Keratinocyte (primary cell): Measurements from ENCODE around the gene ZNF235. TPM values are rescaled to one million over a fixed set of nuclear protein-coding genes. Genes with fewer than 3 reads are reported as not detected.

ENCODE experiments used
- DNase-seq: peaks from one replicate; pipeline ENCODE4 v3.0.0-alpha.2; 2011; ENCODE audit warnings: low read depth, missing footprints, low spot score
- FAIRE-seq: peaks from 2 replicates; lab custom pipeline; 2011; peaks lifted over from hg19 to GRCh38; lab: Jason Lieb, UNC
- H2AFZ ChIP-seq: 2 replicates; pipeline ENCODE4 v1.6.0; 2012; ENCODE audit warnings: low read length, control low read depth, inconsistent platforms; ENCODE audit not compliant: control insufficient read depth
- H3K27ac ChIP-seq: 2 replicates; pipeline ENCODE4 v1.5.1; 2011; ENCODE audit warnings: low read length; ENCODE audit not compliant: control insufficient read depth, insufficient read depth
- H3K27me3 ChIP-seq: 3 replicates; pipeline ENCODE4 v1.6.0; 2011; ENCODE audit warnings: low read length; ENCODE audit not compliant: control insufficient read depth, insufficient read depth; ENCODE audit errors: extremely low read depth
- H3K36me3 ChIP-seq, 2 experiments: 2 replicates in 1 of 2; 3 replicates in 1 of 2; pipeline ENCODE4 v1.5.1; 2011; ENCODE audit warnings: low read length in 2 of 2, mild to moderate bottlenecking in 1 of 2; ENCODE audit not compliant: control insufficient read depth in 2 of 2, insufficient read depth in 2 of 2; ENCODE audit errors: extremely low read depth in 1 of 2
- H3K4me1 ChIP-seq: 3 replicates; pipeline ENCODE4 v1.5.1; 2011; ENCODE audit warnings: low read length; ENCODE audit not compliant: control insufficient read depth, insufficient read depth; ENCODE audit errors: extremely low read depth
- H3K4me2 ChIP-seq: 3 replicates; pipeline ENCODE4 v1.6.0; 2011; ENCODE audit warnings: low read depth, low read length; ENCODE audit not compliant: control insufficient read depth, insufficient read depth; ENCODE audit errors: extremely low read depth
- H3K4me3 ChIP-seq, 3 experiments: fragments of 200-600 bp in 1 of 3; sonication (generic) in 1 of 3; 2 replicates in 2 of 3; 3 replicates in 1 of 3; pipeline ENCODE4 v1.5.1; 2011 to 2016; ENCODE audit warnings: low read length in 3 of 3, mild to moderate bottlenecking in 3 of 3, control low read depth in 2 of 3, inconsistent platforms in 1 of 3, low read depth in 1 of 3, mixed read lengths in 1 of 3, mixed run types in 1 of 3, moderate library complexity in 1 of 3; ENCODE audit not compliant: control insufficient read depth in 2 of 3, insufficient read depth in 2 of 3; ENCODE audit errors: extremely low read depth in 1 of 3
- H3K79me2 ChIP-seq: 2 replicates; pipeline ENCODE4 v1.6.0; 2012; ENCODE audit warnings: low read length; ENCODE audit not compliant: control insufficient read depth, insufficient read depth
- H3K9ac ChIP-seq: 3 replicates; pipeline ENCODE4 v1.6.0; 2011; ENCODE audit warnings: low read length; ENCODE audit not compliant: control insufficient read depth, insufficient read depth; ENCODE audit errors: extremely low read depth
- H3K9me1 ChIP-seq: 3 replicates; pipeline ENCODE4 v1.6.0; 2011; ENCODE audit warnings: low read length; ENCODE audit not compliant: control insufficient read depth, insufficient read depth; ENCODE audit errors: extremely low read depth
- H3K9me3 ChIP-seq: 2 replicates; pipeline ENCODE4 v1.5.1; 2012; ENCODE audit warnings: low read depth, low read length; ENCODE audit not compliant: control insufficient read depth
- H4K20me1 ChIP-seq: 3 replicates; pipeline ENCODE4 v1.6.0; 2011; ENCODE audit warnings: low read length; ENCODE audit not compliant: control insufficient read depth, insufficient read depth; ENCODE audit errors: extremely low read depth
- EZH2 ChIP-seq: IDR thresholded peaks from one replicate; pipeline ENCODE4 v1.6.1; 2012; ENCODE audit warnings: inconsistent platforms, mild to moderate bottlenecking, low read length, moderate library complexity
- dilution Hi-C: fragments of 300-500 bp; cut with MboI; formaldehyde crosslinking; loops from one replicate; pipeline ENCODE4 v1.7.0; 2020; ENCODE audit warnings: low sequenced_read_pairs; ENCODE audit not compliant: extremely low pct_ligation_motif_present
- polyA plus RNA-seq, 5 experiments: library from polyadenylated mRNA; depleted of rRNA in 3 of 5; stranded (reverse) in 3 of 5; stranded (forward) in 1 of 5; unstranded in 1 of 5; fragments of >200 nt; gene quantifications; 1 replicate in 1 of 5; 2 replicates in 3 of 5; 3 replicates in 1 of 5; pipeline versions ENCODE4 v1.2.1 to v1.2.3, GENCODE V29; 2011 to 2012; ENCODE audit warnings: missing spikeins in 2 of 5, low read depth in 1 of 5, low replicate concordance in 1 of 5
- TF ChIP-seq, protein P1 (sequence below), 3 experiments: IDR thresholded peaks in 1 of 3; conservative IDR thresholded peaks in 1 of 3; optimal IDR thresholded peaks in 1 of 3; 2 replicates in 2 of 3; 3 replicates in 1 of 3; pipeline versions ENCODE3 to v1.5.1; 2011; ENCODE audit warnings: low read length in 3 of 3, mild to moderate bottlenecking in 3 of 3, moderate library complexity in 2 of 3, control low read depth in 1 of 3, inconsistent platforms in 1 of 3; ENCODE audit not compliant: insufficient read depth in 2 of 3; ENCODE audit errors: extremely low read depth in 1 of 3

Gene ZNF235
- polyA plus RNA-seq, 1 donor (not counting 4 experiments of a cell fraction or from before 2014, with no cell fraction given): 6.1 TPM

DNA sequence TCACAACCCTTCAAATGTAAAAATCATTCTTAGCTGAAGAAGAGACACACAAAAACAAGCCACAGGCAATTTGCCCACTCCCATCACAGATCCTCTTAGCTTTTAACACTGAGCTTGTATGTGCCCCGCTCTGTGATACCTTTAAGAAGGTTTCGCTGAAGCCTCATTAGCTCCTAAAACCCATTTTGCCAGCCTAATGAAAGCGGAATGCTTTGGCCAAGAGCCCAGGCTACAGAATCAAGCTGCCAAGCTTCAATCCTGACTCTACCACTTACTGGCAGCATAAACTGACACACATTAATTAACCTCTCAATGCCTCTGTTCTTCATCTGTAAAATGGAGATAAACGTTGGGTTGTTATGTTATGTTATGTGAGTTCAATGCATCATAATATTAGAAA, 41.1 kb upstream of the ZNF235 start:
- Histone ChIP-seq H3K36me3 (peaks cover 0 to 4% of the 10 kb centered on the region in 2 experiments), H3K79me2 (peaks cover 3% of the 10 kb centered on the region), H3K9me3 (no peaks in the 10 kb centered on the region), H3K4me1 (no peaks in the 10 kb centered on the region), H4K20me1 (no peaks in the 10 kb centered on the region), H3K9me1 (no peaks in the 10 kb centered on the region), H3K4me2 (no peak overlapping the region), H3K9ac (no peak overlapping the region), H3K4me3 (no peak overlapping the region), H2AFZ (no peak overlapping the region), H3K27me3 (no peaks in the 10 kb centered on the region), H3K27ac (no peak overlapping the region)
- TF ChIP-seq, protein P1, sequence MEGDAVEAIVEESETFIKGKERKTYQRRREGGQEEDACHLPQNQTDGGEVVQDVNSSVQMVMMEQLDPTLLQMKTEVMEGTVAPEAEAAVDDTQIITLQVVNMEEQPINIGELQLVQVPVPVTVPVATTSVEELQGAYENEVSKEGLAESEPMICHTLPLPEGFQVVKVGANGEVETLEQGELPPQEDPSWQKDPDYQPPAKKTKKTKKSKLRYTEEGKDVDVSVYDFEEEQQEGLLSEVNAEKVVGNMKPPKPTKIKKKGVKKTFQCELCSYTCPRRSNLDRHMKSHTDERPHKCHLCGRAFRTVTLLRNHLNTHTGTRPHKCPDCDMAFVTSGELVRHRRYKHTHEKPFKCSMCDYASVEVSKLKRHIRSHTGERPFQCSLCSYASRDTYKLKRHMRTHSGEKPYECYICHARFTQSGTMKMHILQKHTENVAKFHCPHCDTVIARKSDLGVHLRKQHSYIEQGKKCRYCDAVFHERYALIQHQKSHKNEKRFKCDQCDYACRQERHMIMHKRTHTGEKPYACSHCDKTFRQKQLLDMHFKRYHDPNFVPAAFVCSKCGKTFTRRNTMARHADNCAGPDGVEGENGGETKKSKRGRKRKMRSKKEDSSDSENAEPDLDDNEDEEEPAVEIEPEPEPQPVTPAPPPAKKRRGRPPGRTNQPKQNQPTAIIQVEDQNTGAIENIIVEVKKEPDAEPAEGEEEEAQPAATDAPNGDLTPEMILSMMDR (optimal IDR thresholded peaks at IDR 0.05 in 1 of 3, IDR thresholded peaks at IDR 0.05 in 1 of 3, conservative IDR thresholded peaks at IDR 0.05 in 1 of 3; ENCODE audit: extremely low read depth in 1 of 3, insufficient read depth in 2 of 3, low read length in 3 of 3): no peak
- no peak for TF ChIP-seq EZH2
- dilution Hi-C loops: no loop called here
- FAIRE-seq: no peak
- no peak for DNase-seq

DNA sequence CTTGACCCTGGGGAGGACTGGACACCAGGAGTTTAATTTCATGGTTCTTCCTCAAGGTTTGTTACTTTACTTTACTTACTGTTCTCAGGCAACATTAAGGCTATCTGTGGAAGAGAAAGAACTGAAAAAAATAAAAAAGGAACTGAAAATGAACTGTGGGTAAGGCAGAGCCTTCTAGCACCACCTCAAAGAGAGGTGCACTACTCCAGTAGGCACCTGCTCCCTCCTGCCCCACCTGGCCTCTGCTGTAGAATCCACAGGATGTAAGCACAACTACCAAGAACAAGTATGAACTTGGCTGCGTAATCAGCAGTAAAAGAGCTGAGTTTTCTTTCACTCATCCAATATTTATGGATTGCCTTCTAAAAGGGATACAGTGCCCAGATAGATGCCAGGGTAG, 39.4 kb upstream of the ZNF235 start:
- no peaks in the 10 kb centered on the region for H3K27me3 ChIP-seq
- DNase-seq: no peak
- no peaks in the 10 kb centered on the region for H3K9me3 ChIP-seq
- H3K79me2 ChIP-seq: peaks cover 3% of the 10 kb centered on the region
- no peak overlapping the region for H3K9ac ChIP-seq
- FAIRE-seq: no peak
- TF ChIP-seq EZH2: no peak
- TF ChIP-seq, protein P1 (optimal IDR thresholded peaks at IDR 0.05 in 1 of 3, IDR thresholded peaks at IDR 0.05 in 1 of 3, conservative IDR thresholded peaks at IDR 0.05 in 1 of 3; ENCODE audit: extremely low read depth in 1 of 3, insufficient read depth in 2 of 3, low read length in 3 of 3): no peak
- no peaks in the 10 kb centered on the region for H3K4me1 ChIP-seq
- no peak overlapping the region for H2AFZ ChIP-seq
- dilution Hi-C loops: no loop called here
- H3K36me3 ChIP-seq: peaks cover 4 to 7% of the 10 kb centered on the region in 2 experiments
- H3K27ac ChIP-seq: no peak overlapping the region
- no peaks in the 10 kb centered on the region for H3K9me1 ChIP-seq
- H3K4me3 ChIP-seq: no peak overlapping the region
- H4K20me1 ChIP-seq: no peaks in the 10 kb centered on the region
- no peak overlapping the region for H3K4me2 ChIP-seq
